ENCODE data around the gene PSTPIP1. TPM values are rescaled to one million over a fixed set of nuclear protein-coding genes. Genes with fewer than 3 reads are reported as not detected.

PSTPIP1 gene
- total RNA-seq, 6 experiments from 2014 or later, result 1.2 to 4.9 (median 2.2) TPM

- no peaks in the 10 kb centered on the region for H3K4me1 ChIP-seq
- no peaks in the 10 kb centered on the region for H3K9me3 ChIP-seq
- no peak overlapping the region for H3K4me3 ChIP-seq
- no peaks in the 10 kb centered on the region for H3K36me3 ChIP-seq
- peak; percentile 20 to 40 (median 30) for ATAC-seq
- no peak overlapping the region for H3K27ac ChIP-seq
- 23% methylated on average over 3 of the region's 4 CpGs for WGBS (ENCODE audit: insufficient coverage, low coverage, low lambda C conversion rate, missing lambda C conversion rate)
- no peaks in the 10 kb centered on the region for H3K27me3 ChIP-seq
- TF ChIP-seq CTCF (IDR thresholded peaks at IDR 0.05) (peak; percentile 7 to 42 (median 23)), POLR2A (IDR thresholded peaks at IDR 0.05) (no peak)
- intact Hi-C loops (cut with DNase I), result no loop called here
- no peak for DNase-seq
These were observed 21.6 kb upstream of the PSTPIP1 start for GRCh38 chr15:76973362-76973743.

- no peak overlapping the region for H3K4me3 ChIP-seq
- WGBS (ENCODE audit: insufficient coverage, low coverage, low lambda C conversion rate, missing lambda C conversion rate), result 85% methylated on average over 2 of the region's 2 CpGs
- ATAC-seq (no peak), DNase-seq (no peak)
- TF ChIP-seq CTCF (IDR thresholded peaks at IDR 0.05), result no peak
- TF ChIP-seq POLR2A (IDR thresholded peaks at IDR 0.05), result no peak
- intact Hi-C loops (cut with DNase I), result no loop called here
- H3K27ac ChIP-seq, result no peak overlapping the region
- H3K27me3 ChIP-seq, result no peaks in the 10 kb centered on the region
- no peaks in the 10 kb centered on the region for H3K4me1 ChIP-seq
- no peaks in the 10 kb centered on the region for H3K9me3 ChIP-seq
- no peaks in the 10 kb centered on the region for H3K36me3 ChIP-seq
These were observed 21.0 kb upstream of the PSTPIP1 start for GRCh38 chr15:76973906-76974305.

GRCh38 chr15:76974456-76975036, 20.4 kb upstream of the PSTPIP1 start:
- no peak for DNase-seq
- WGBS (ENCODE audit: insufficient coverage, low coverage, low lambda C conversion rate, missing lambda C conversion rate), result no CpG with 5 or more reads among the region's 4 CpGs

GRCh38 chr15:76976141-76976540, 18.8 kb upstream of the PSTPIP1 start:
- Histone ChIP-seq H3K27me3 (no peaks in the 10 kb centered on the region), H3K4me1 (no peaks in the 10 kb centered on the region), H3K4me3 (no peak overlapping the region), H3K36me3 (no peaks in the 10 kb centered on the region), H3K27ac (no peak overlapping the region), H3K9me3 (no peaks in the 10 kb centered on the region)
- ATAC-seq (no peak), DNase-seq (no peak)
- WGBS (ENCODE audit: insufficient coverage, low coverage, low lambda C conversion rate, missing lambda C conversion rate), result 71% methylated on average over 1 of the region's 1 CpG
- TF ChIP-seq CTCF (IDR thresholded peaks at IDR 0.05) (no peak), POLR2A (IDR thresholded peaks at IDR 0.05) (no peak)
- intact Hi-C loops (cut with DNase I), result no loop called here

More at GRCh38 chr15:76974456-76975036, 20.4 kb upstream of the PSTPIP1 start:
- Histone ChIP-seq H3K9me3 (no peaks in the 10 kb centered on the region), H3K27me3 (no peaks in the 10 kb centered on the region), H3K4me3 (no peak overlapping the region), H3K36me3 (no peaks in the 10 kb centered on the region), H3K27ac (no peak overlapping the region), H3K4me1 (no peaks in the 10 kb centered on the region)
- TF ChIP-seq POLR2A (IDR thresholded peaks at IDR 0.05), result no peak
- TF ChIP-seq CTCF (IDR thresholded peaks at IDR 0.05), result no peak
- intact Hi-C loops (cut with DNase I), result no loop called here
- ATAC-seq, result no peak

Measured in right lobe of liver (tissue), 6 donors.